PC-9 (cell line): ENCODE results near the gene XRCC4. TPM values are rescaled to one million over a fixed set of nuclear protein-coding genes. Genes with fewer than 3 reads are reported as not detected.

Experiments
- BruUV-seq: library from RNA; stranded (reverse); fragments of 400-500 nt; replicated peaks from 2 replicates; lab custom pipeline; 2021; lab: Mats Ljungman, UMichigan
- CTCF ChIA-PET: fragments of 300-600 bp; sonication (Branson Sonifier 250); formaldehyde crosslinking; loops from one replicate; lab custom pipeline; 2022; ENCODE audit warnings: antibody characterized with exemption; lab: Charles Lee
- POLR2A ChIA-PET: fragments of 300-600 bp; sonication (Branson Sonifier 250); formaldehyde crosslinking; loops from one replicate; lab custom pipeline; 2022; ENCODE audit warnings: antibody characterized with exemption; ENCODE audit not compliant: unreplicated experiment; lab: Charles Lee
- DNase-seq, 2 experiments: peaks; one replicate each; pipeline versions ENCODE4 v3.0.0 to v3.0.0-alpha.2; 2015 to 2022; ENCODE audit warnings: mixed read lengths in 1 of 2
- H2AFZ ChIP-seq: fragments of 200-600 bp; sonication (generic); 2 replicates; pipeline ENCODE4 v1.8.1; 2017; ENCODE audit warnings: antibody characterized with exemption
- H3F3A ChIP-seq: fragments of 200-600 bp; sonication (generic); 2 replicates; pipeline ENCODE4 v1.8.1; 2017; ENCODE audit warnings: antibody characterized with exemption, mild to moderate bottlenecking, low read depth; ENCODE audit not compliant: insufficient read depth
- H3K27ac ChIP-seq: fragments of 200-600 bp; sonication (generic); 2 replicates; pipeline ENCODE4 v1.6.1; 2016; ENCODE audit warnings: mixed run types
- H3K27me3 ChIP-seq: fragments of 200-600 bp; sonication (generic); 2 replicates; pipeline ENCODE4 v1.6.1; 2016; ENCODE audit warnings: low read depth, mixed run types; ENCODE audit not compliant: insufficient read depth
- H3K36me3 ChIP-seq: fragments of 200-600 bp; sonication (generic); 2 replicates; pipeline ENCODE4 v1.6.1; 2016; ENCODE audit warnings: low read depth, mixed run types
- H3K4me1 ChIP-seq: fragments of 200-600 bp; sonication (generic); replicated peaks from 2 replicates; pipeline ENCODE4 v1.6.1; 2016; ENCODE audit warnings: mixed run types; ENCODE audit not compliant: insufficient read depth
- H3K4me2 ChIP-seq: fragments of 200-600 bp; sonication (generic); 2 replicates; pipeline ENCODE4 v1.6.1; 2017; ENCODE audit warnings: mixed run types
- H3K4me3 ChIP-seq: fragments of 200-600 bp; sonication (generic); 2 replicates; pipeline ENCODE4 v1.6.1; 2016; ENCODE audit warnings: mixed run types
- H3K79me2 ChIP-seq: fragments of 200-600 bp; sonication (generic); 2 replicates; pipeline ENCODE4 v1.6.1; 2017; ENCODE audit warnings: low read depth, mixed run types
- H3K9me2 ChIP-seq: fragments of 200-600 bp; sonication (generic); 2 replicates; pipeline ENCODE4 v1.8.1; 2017; ENCODE audit warnings: mild to moderate bottlenecking; ENCODE audit not compliant: insufficient read depth
- H3K9me3 ChIP-seq: fragments of 200-600 bp; sonication (generic); 2 replicates; pipeline ENCODE4 v1.8.1; 2016; ENCODE audit warnings: low read depth; ENCODE audit not compliant: insufficient read depth
- H4K20me1 ChIP-seq: fragments of 200-600 bp; sonication (generic); 2 replicates; pipeline ENCODE4 v1.8.1; 2017; ENCODE audit not compliant: insufficient read depth
- CTCF ChIP-seq: fragments of 200-600 bp; sonication (generic); conservative IDR thresholded peaks from 2 replicates; pipeline ENCODE4 v1.6.1; 2017; ENCODE audit warnings: mixed run types, antibody characterized with exemption, mild to moderate bottlenecking, moderate library complexity
- EZH2 ChIP-seq: fragments of 200-600 bp; sonication (generic); IDR thresholded peaks from 2 replicates; pipeline ENCODE4 v1.8.0; 2017; ENCODE audit warnings: antibody characterized with exemption, low read depth
- intact Hi-C: fragments of 100-400 bp; cut with micrococcal nuclease; formaldehyde crosslinking; loops from one replicate; pipeline ENCODE4 v1.10.0; 2022; ENCODE audit not compliant: unreplicated experiment
- total RNA-seq: library from RNA; stranded (reverse); gene quantifications from 2 replicates; pipeline ENCODE4 v1.2.3, GENCODE V29; 2021

The XRCC4 gene
- total RNA-seq, 1 experiment from 2014 or later = 12.2 TPM

DNA sequence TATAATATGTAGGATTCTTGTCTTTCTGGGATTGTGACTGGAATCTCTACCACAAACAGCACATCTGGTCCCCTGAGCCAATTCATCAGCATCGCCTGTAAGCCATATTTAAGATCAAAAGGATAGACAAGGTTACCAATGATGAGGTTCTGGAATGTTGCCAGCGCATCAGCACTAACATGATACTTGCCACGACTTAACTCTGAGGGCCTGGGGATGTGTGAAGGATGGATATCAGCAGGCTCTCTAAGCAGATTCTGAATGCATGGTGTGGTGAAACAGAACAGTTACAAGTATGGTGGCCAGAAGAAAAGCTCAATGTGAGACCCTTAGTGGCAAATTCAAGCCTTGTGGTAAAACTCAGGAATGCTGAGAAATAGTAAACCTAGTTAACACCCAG, 143.0 kb downstream of the XRCC4 start:
- Histone ChIP-seq H3K4me2 (no peak overlapping the region), H4K20me1 (no peaks in the 10 kb centered on the region), H3K4me3 (no peak overlapping the region), H2AFZ (no peak overlapping the region), H3K9me2 (no peaks in the 10 kb centered on the region), H3K27ac (no peak overlapping the region), H3K9me3 (no peaks in the 10 kb centered on the region), H3K27me3 (no peaks in the 10 kb centered on the region), H3F3A (no peaks in the 10 kb centered on the region), H3K79me2 (no peaks in the 10 kb centered on the region), H3K4me1 (no peaks in the 10 kb centered on the region), H3K36me3 (no peaks in the 10 kb centered on the region)
- intact Hi-C loops = no loop called here
- CTCF ChIA-PET = no interaction called here
- no TSS peak for BruUV-seq
- no peak for DNase-seq
- POLR2A ChIA-PET = no interaction called here
- TF ChIP-seq EZH2 (no peak), CTCF (no peak)

- Histone ChIP-seq H3K79me2 (no peaks in the 10 kb centered on the region), H3K9me3 (no peaks in the 10 kb centered on the region), H3K27ac (no peak overlapping the region), H3K4me3 (no peak overlapping the region), H4K20me1 (no peaks in the 10 kb centered on the region), H3K4me2 (no peak overlapping the region), H2AFZ (no peak overlapping the region), H3K36me3 (no peaks in the 10 kb centered on the region), H3K9me2 (no peaks in the 10 kb centered on the region; the same call in 1 of the 2 replicates), H3K27me3 (no peaks in the 10 kb centered on the region), H3K4me1 (no peaks in the 10 kb centered on the region), H3F3A (no peaks in the 10 kb centered on the region)
- DNase-seq = no peak
- ChIA-PET CTCF (no interaction called here), POLR2A (no interaction called here)
- intact Hi-C loops = no loop called here
- TF ChIP-seq EZH2 (no peak), CTCF (no peak)
- no TSS peak for BruUV-seq
Observed at GRCh38 chr5:83222906-83223305, 145.6 kb downstream of the XRCC4 start.

GRCh38 chr5:83227611-83228010, 150.3 kb downstream of the XRCC4 start:
- intact Hi-C loops = no loop called here
- CTCF ChIA-PET = no interaction called here
- H3K4me1 ChIP-seq = no peaks in the 10 kb centered on the region
- no peak overlapping the region for H3K4me2 ChIP-seq
- POLR2A ChIA-PET = no interaction called here
- H3K9me3 ChIP-seq = no peaks in the 10 kb centered on the region
- H3K4me3 ChIP-seq = no peak overlapping the region
- no TSS peak for BruUV-seq
- no peak for DNase-seq
- H3K27me3 ChIP-seq = no peaks in the 10 kb centered on the region
- no peaks in the 10 kb centered on the region for H3K79me2 ChIP-seq
- no peaks in the 10 kb centered on the region for H3F3A ChIP-seq
- TF ChIP-seq CTCF (no peak), EZH2 (no peak)
- no peaks in the 10 kb centered on the region for H3K36me3 ChIP-seq
- no peak overlapping the region for H2AFZ ChIP-seq
- H3K9me2 ChIP-seq = no peaks in the 10 kb centered on the region; the same call in 1 of the 2 replicates
- no peak overlapping the region for H3K27ac ChIP-seq
- no peaks in the 10 kb centered on the region for H4K20me1 ChIP-seq
